HEK293T (cell line): ENCODE data around the gene WBP1L.

ENCODE experiments used
- CTCF ChIA-PET: fragments of 350-600 bp; formaldehyde crosslinking; extraction: SDS; loops from one replicate; lab custom pipeline; 2021; ENCODE audit warnings: antibody characterized with exemption, inconsistent platforms; lab: Yijun Ruan, JAX
- POLR2A ChIA-PET: fragments of 350-600 bp; formaldehyde crosslinking; extraction: SDS; loops from one replicate; lab custom pipeline; 2020; ENCODE audit warnings: antibody characterized with exemption, inconsistent platforms; lab: Yijun Ruan, JAX
- DNase-seq: peaks from one replicate; pipeline ENCODE4 v3.0.0; 2012; ENCODE audit warnings: mixed read lengths; ENCODE audit errors: extremely low spot score
- BHLHE40 ChIP-seq: fragments of 450-650 bp; IDR thresholded peaks from 2 replicates; pipeline ENCODE4 v1.6.1; 2016; ENCODE audit warnings: mild to moderate bottlenecking, moderate library complexity, borderline replicate concordance
- ELF4 ChIP-seq: fragments of 450-650 bp; IDR thresholded peaks from 2 replicates; pipeline ENCODE4 v1.6.1; 2017; ENCODE audit warnings: antibody characterized with exemption
- FOXA1 ChIP-seq: fragments of 450-650 bp; IDR thresholded peaks from 2 replicates; pipeline ENCODE4 v1.6.1; 2016; ENCODE audit warnings: mild to moderate bottlenecking
- FOXK2 ChIP-seq: fragments of 450-650 bp; IDR thresholded peaks from 2 replicates; pipeline ENCODE4 v1.6.1; 2016; ENCODE audit warnings: mild to moderate bottlenecking
- FOXM1 ChIP-seq: fragments of 450-650 bp; IDR thresholded peaks from 2 replicates; pipeline ENCODE4 v1.6.1; 2017; ENCODE audit warnings: mild to moderate bottlenecking, borderline replicate concordance
- HDGF ChIP-seq: fragments of 450-650 bp; IDR thresholded peaks from 2 replicates; pipeline ENCODE4 v1.6.1; 2017; ENCODE audit warnings: antibody characterized with exemption, borderline replicate concordance
- L3MBTL2 ChIP-seq: fragments of 450-650 bp; conservative IDR thresholded peaks from 2 replicates; pipeline ENCODE4 v1.6.1; 2016; ENCODE audit warnings: mild to moderate bottlenecking
- NFRKB ChIP-seq: fragments of 450-650 bp; IDR thresholded peaks from 2 replicates; pipeline ENCODE4 v1.6.1; 2016; ENCODE audit warnings: mild to moderate bottlenecking, moderate library complexity
- SP1 ChIP-seq: fragments of 450-650 bp; IDR thresholded peaks from 2 replicates; pipeline ENCODE4 v1.6.1; 2017
- TARDBP ChIP-seq: fragments of 450-650 bp; IDR thresholded peaks from 2 replicates; pipeline ENCODE4 v1.6.1; 2016
- ZNF384 ChIP-seq: fragments of 450-650 bp; IDR thresholded peaks from 2 replicates; pipeline ENCODE4 v1.6.1; 2016
- TF ChIP-seq, protein P1 (sequence below): fragments of 450-650 bp; IDR thresholded peaks from 2 replicates; pipeline ENCODE4 v1.6.1; 2016

Gene WBP1L

DNA sequence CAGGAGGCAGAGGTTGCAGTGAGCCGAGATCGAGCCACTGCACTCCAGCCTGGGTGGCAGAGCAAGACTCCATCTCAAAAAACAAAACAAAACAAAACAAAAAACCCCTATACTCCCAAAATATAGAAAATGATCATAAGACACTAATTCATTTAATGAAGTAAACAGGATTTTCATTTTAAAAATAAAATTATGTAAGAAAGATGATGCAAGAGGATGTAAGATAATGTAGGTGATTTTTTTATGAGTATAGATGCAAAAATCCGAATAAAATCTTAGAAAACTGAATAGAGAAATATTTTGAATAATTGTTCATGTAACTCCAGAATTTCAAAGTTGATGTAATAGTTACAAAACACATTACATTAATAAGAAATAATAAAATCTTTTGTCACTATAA, 121.9 kb downstream of the WBP1L start:
- POLR2A ChIA-PET: no interaction called here
- CTCF ChIA-PET: no interaction called here
- no peak for DNase-seq
- TF ChIP-seq TARDBP: no peak
- no peak for TF ChIP-seq ELF4
- no peak for TF ChIP-seq NFRKB
- TF ChIP-seq FOXM1: no peak
- no peak for TF ChIP-seq BHLHE40
- no peak for TF ChIP-seq L3MBTL2
- TF ChIP-seq ZNF384: no peak
- TF ChIP-seq HDGF: no peak
- no peak for TF ChIP-seq FOXK2
- no peak for TF ChIP-seq SP1
- TF ChIP-seq, protein P1, sequence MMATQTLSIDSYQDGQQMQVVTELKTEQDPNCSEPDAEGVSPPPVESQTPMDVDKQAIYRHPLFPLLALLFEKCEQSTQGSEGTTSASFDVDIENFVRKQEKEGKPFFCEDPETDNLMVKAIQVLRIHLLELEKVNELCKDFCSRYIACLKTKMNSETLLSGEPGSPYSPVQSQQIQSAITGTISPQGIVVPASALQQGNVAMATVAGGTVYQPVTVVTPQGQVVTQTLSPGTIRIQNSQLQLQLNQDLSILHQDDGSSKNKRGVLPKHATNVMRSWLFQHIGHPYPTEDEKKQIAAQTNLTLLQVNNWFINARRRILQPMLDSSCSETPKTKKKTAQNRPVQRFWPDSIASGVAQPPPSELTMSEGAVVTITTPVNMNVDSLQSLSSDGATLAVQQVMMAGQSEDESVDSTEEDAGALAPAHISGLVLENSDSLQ: no peak
- no peak for TF ChIP-seq FOXA1
